HUES6 (cell line): Measurements from ENCODE around the gene TNIK.
"Not testable (repeated sequence)": the region's sequence is repeated elsewhere in the genome, so short reads cannot be mapped to it uniquely, and the experiment has no call there.

Experiments
- H3K27ac ChIP-seq: 2 replicates; pipeline ENCODE4 v1.7.0; 2013; ENCODE audit warnings: low read depth, mild to moderate bottlenecking, low read length, inconsistent platforms
- H3K27me3 ChIP-seq: 2 replicates; pipeline ENCODE4 v1.6.1; 2013; ENCODE audit warnings: low read length; ENCODE audit not compliant: control insufficient read depth, insufficient read depth
- H3K36me3 ChIP-seq: 2 replicates; pipeline ENCODE4 v1.6.1; 2013; ENCODE audit warnings: low read length; ENCODE audit not compliant: control insufficient read depth, insufficient read depth
- H3K4me1 ChIP-seq: 2 replicates; pipeline ENCODE4 v1.6.1; 2013; ENCODE audit warnings: low read length; ENCODE audit not compliant: control insufficient read depth, insufficient read depth
- H3K4me3 ChIP-seq: 2 replicates; pipeline ENCODE4 v1.5.1; 2013; ENCODE audit warnings: low read depth, low read length
- H3K9ac ChIP-seq: one replicate; pipeline ENCODE4 v1.6.1; 2013; ENCODE audit warnings: mild to moderate bottlenecking, low read length
- H3K9me3 ChIP-seq: 2 replicates; pipeline ENCODE4 v1.6.1; 2013; ENCODE audit warnings: low read depth, low read length; ENCODE audit not compliant: control insufficient read depth, insufficient read depth

TNIK gene

GRCh38 chr3:171129827-171130226, 330.4 kb downstream of the TNIK start:
- H3K36me3 ChIP-seq: no peaks in the 10 kb centered on the region
- H3K4me1 ChIP-seq: no peaks in the 10 kb centered on the region; the same call in 1 of the 2 replicates
- no peak overlapping the region for H3K4me3 ChIP-seq
- H3K9me3 ChIP-seq: no peaks in the 10 kb centered on the region
- H3K9ac ChIP-seq: no peak overlapping the region
- H3K27ac ChIP-seq: no peak overlapping the region
- H3K27me3 ChIP-seq: no peaks in the 10 kb centered on the region

- Histone ChIP-seq H3K9ac (no peak overlapping the region), H3K4me1 (no peaks in the 10 kb centered on the region; the same call in 1 of the 2 replicates), H3K36me3 (peaks cover 3% of the 10 kb centered on the region; the same call in 1 of the 2 replicates), H3K9me3 (no peaks in the 10 kb centered on the region), H3K27me3 (no peaks in the 10 kb centered on the region), H3K27ac (no peak overlapping the region), H3K4me3 (no peak overlapping the region)
Measured at GRCh38 chr3:171127611-171128010, 332.6 kb downstream of the TNIK start.

GRCh38 chr3:171126478-171127209, 333.6 kb downstream of the TNIK start:
- no peak overlapping the region for H3K27ac ChIP-seq
- H3K36me3 ChIP-seq: peaks cover 3% of the 10 kb centered on the region; the same call in 1 of the 2 replicates
- H3K4me1 ChIP-seq: no peaks in the 10 kb centered on the region; the same call in 1 of the 2 replicates
- H3K9me3 ChIP-seq: no peaks in the 10 kb centered on the region
- H3K27me3 ChIP-seq: no peaks in the 10 kb centered on the region
- no peak overlapping the region for H3K4me3 ChIP-seq
- H3K9ac ChIP-seq: no peak overlapping the region

- Histone ChIP-seq H3K27ac (no peak overlapping the region), H3K9me3 (no peaks in the 10 kb centered on the region), H3K9ac (no peak overlapping the region), H3K4me1 (no peaks in the 10 kb centered on the region; the same call in 1 of the 2 replicates), H3K36me3 (peaks cover 3% of the 10 kb centered on the region; the same call in 1 of the 2 replicates), H3K4me3 (no peak overlapping the region), H3K27me3 (no peaks in the 10 kb centered on the region)
Measured at GRCh38 chr3:171125010-171125409, 335.2 kb downstream of the TNIK start.

GRCh38 chr3:171123915-171124314, 336.3 kb downstream of the TNIK start:
- Histone ChIP-seq H3K27ac (no peak overlapping the region), H3K4me1 (no peaks in the 10 kb centered on the region; the same call in 1 of the 2 replicates), H3K36me3 (peaks cover 3% of the 10 kb centered on the region; the same call in 1 of the 2 replicates), H3K27me3 (no peaks in the 10 kb centered on the region), H3K9ac (no peak overlapping the region), H3K9me3 (no peaks in the 10 kb centered on the region), H3K4me3 (no peak overlapping the region)

- H3K9ac ChIP-seq: no peak overlapping the region
- H3K36me3 ChIP-seq: peaks cover 3% of the 10 kb centered on the region; the same call in 1 of the 2 replicates
- H3K4me3 ChIP-seq: no peak overlapping the region
- H3K4me1 ChIP-seq: no peaks in the 10 kb centered on the region
- no peaks in the 10 kb centered on the region for H3K9me3 ChIP-seq
- H3K27me3 ChIP-seq: no peaks in the 10 kb centered on the region
- H3K27ac ChIP-seq: no peak overlapping the region
Measured at GRCh38 chr3:171122861-171123260, 337.3 kb downstream of the TNIK start.

- Histone ChIP-seq H3K36me3 (peaks cover 3% of the 10 kb centered on the region; the same call in 1 of the 2 replicates), H3K27ac (no peak overlapping the region), H3K27me3 (no peaks in the 10 kb centered on the region), H3K9ac (no peak overlapping the region), H3K4me3 (no peak overlapping the region), H3K9me3 (no peaks in the 10 kb centered on the region), H3K4me1 (peaks cover 1% of the 10 kb centered on the region)
Measured at GRCh38 chr3:171122240-171122639, 338.0 kb downstream of the TNIK start.

- peaks cover 3% of the 10 kb centered on the region; the same call in 1 of the 2 replicates for H3K36me3 ChIP-seq
- H3K9ac ChIP-seq: no peak overlapping the region
- peaks cover 6% of the 10 kb centered on the region for H3K4me1 ChIP-seq
- no peak overlapping the region for H3K27ac ChIP-seq
- H3K9me3 ChIP-seq: no peaks in the 10 kb centered on the region
- no peaks in the 10 kb centered on the region for H3K27me3 ChIP-seq
- no peak overlapping the region for H3K4me3 ChIP-seq
Measured at GRCh38 chr3:171121801-171122200, 338.4 kb downstream of the TNIK start.

GRCh38 chr3:171119402-171119801, 340.8 kb downstream of the TNIK start:
- H3K36me3 ChIP-seq, H3K27ac ChIP-seq, H3K27me3 ChIP-seq, H3K4me3 ChIP-seq, H3K4me1 ChIP-seq, H3K9me3 ChIP-seq, H3K9ac ChIP-seq: not testable (repeated sequence)

GRCh38 chr3:171118993-171119392, 341.2 kb downstream of the TNIK start:
- not testable (repeated sequence) for H3K27me3 ChIP-seq, H3K9me3 ChIP-seq, H3K27ac ChIP-seq, H3K36me3 ChIP-seq, H3K4me1 ChIP-seq, H3K9ac ChIP-seq, H3K4me3 ChIP-seq

- Histone ChIP-seq H3K4me1 (peaks cover 8% of the 10 kb centered on the region), H3K4me3 (no peak overlapping the region), H3K9ac (no peak overlapping the region), H3K27me3 (no peaks in the 10 kb centered on the region), H3K36me3 (peaks cover 5% of the 10 kb centered on the region; the same call in 1 of the 2 replicates), H3K27ac (no peak overlapping the region), H3K9me3 (no peaks in the 10 kb centered on the region)
Measured at GRCh38 chr3:171116824-171117395, 343.3 kb downstream of the TNIK start.
